Skeletal muscle tissue (tissue), 4 donors: Measurements from ENCODE around the gene COL15A1. TPM values are rescaled to one million over a fixed set of nuclear protein-coding genes. Genes with fewer than 3 reads are reported as not detected.

ENCODE experiments used
- H3K27ac ChIP-seq: one replicate; pipeline ENCODE4 v1.7.0; 2013; ENCODE audit warnings: mild to moderate bottlenecking, low read depth, low read length, inconsistent platforms
- H3K27me3 ChIP-seq, 3 donors: one replicate each; pipeline ENCODE4 v1.7.0; 2013; ENCODE audit warnings: low read length in 3 of 3; ENCODE audit not compliant: control insufficient read depth in 3 of 3, insufficient read depth in 3 of 3
- H3K36me3 ChIP-seq, 3 donors: one replicate each; pipeline ENCODE4 v1.7.0; 2013; ENCODE audit warnings: low read length in 3 of 3; ENCODE audit not compliant: control insufficient read depth in 3 of 3, insufficient read depth in 3 of 3
- H3K4me1 ChIP-seq, 3 donors: one replicate each; pipeline ENCODE4 v1.7.0; 2013; ENCODE audit warnings: low read length in 3 of 3, mild to moderate bottlenecking in 3 of 3; ENCODE audit not compliant: control insufficient read depth in 3 of 3, insufficient read depth in 3 of 3
- H3K4me3 ChIP-seq, 3 donors: one replicate each; pipeline ENCODE4 v1.7.0; 2013; ENCODE audit warnings: low read length in 3 of 3
- H3K9ac ChIP-seq, 3 donors: one replicate each; pipeline ENCODE4 v1.7.0; 2013; ENCODE audit warnings: low read length in 3 of 3, mild to moderate bottlenecking in 3 of 3, moderate library complexity in 2 of 3, low read depth in 1 of 3
- H3K9me3 ChIP-seq, 3 donors: one replicate each; pipeline ENCODE4 v1.7.0; 2013; ENCODE audit warnings: low read length in 3 of 3; ENCODE audit not compliant: control insufficient read depth in 3 of 3
- total RNA-seq: library from RNA; depleted of rRNA; stranded (reverse); fragments of >200 nt; gene quantifications from one replicate; pipeline ENCODE4 v1.2.3, GENCODE V29; 2014
- donor health status: Osteomylitis.

Gene COL15A1
- total RNA-seq, 1 donor from 2014 or later = 178 TPM

GRCh38 chr9:99031319-99031718, 87.6 kb downstream of the COL15A1 start:
- H3K36me3 ChIP-seq = peaks cover 0 to 15% (median 8%) of the 10 kb centered on the region in 3 donors
- no peaks in the 10 kb centered on the region for H3K4me1 ChIP-seq
- no peak overlapping the region for H3K4me3 ChIP-seq
- no peak overlapping the region for H3K9ac ChIP-seq
- H3K9me3 ChIP-seq = no peaks in the 10 kb centered on the region
- no peak overlapping the region for H3K27ac ChIP-seq
- H3K27me3 ChIP-seq = peaks cover 0 to 3% (median 3%) of the 10 kb centered on the region in 3 donors

DNA sequence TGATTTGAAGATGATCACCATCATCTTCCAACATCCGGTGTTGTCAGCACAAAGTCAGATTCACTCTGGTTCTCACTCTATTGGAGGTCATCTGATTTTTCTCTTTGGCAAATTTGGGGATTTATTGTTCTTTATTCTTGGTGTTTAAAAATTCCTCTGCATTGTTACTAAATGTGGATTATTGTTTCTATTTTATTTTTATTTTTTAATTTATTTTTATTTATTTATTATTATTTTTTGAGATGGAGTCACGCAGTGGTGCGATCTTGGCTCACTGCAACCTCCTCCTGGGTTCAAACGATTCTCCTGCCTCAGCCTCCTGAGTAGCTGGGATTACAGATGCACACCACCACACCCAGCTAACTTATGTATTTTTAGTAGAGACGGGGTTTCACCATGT, 88.3 kb downstream of the COL15A1 start:
- Histone ChIP-seq H3K4me1 (no peaks in the 10 kb centered on the region), H3K9ac (no peak overlapping the region), H3K36me3 (peaks cover 0 to 12% (median 9%) of the 10 kb centered on the region in 3 donors), H3K9me3 (no peaks in the 10 kb centered on the region), H3K4me3 (no peak overlapping the region), H3K27ac (no peak overlapping the region), H3K27me3 (peaks cover 0 to 3% (median 3%) of the 10 kb centered on the region in 3 donors)

- peaks cover 0 to 14% (median 11%) of the 10 kb centered on the region in 3 donors for H3K36me3 ChIP-seq
- peaks cover 0 to 3% (median 3%) of the 10 kb centered on the region in 3 donors for H3K27me3 ChIP-seq
- no peak overlapping the region for H3K9ac ChIP-seq
- H3K4me3 ChIP-seq = no peak overlapping the region
- no peaks in the 10 kb centered on the region for H3K9me3 ChIP-seq
- H3K27ac ChIP-seq = no peak overlapping the region
- no peaks in the 10 kb centered on the region for H3K4me1 ChIP-seq
These were observed 90.4 kb downstream of the COL15A1 start for GRCh38 chr9:99034149-99034548.

DNA sequence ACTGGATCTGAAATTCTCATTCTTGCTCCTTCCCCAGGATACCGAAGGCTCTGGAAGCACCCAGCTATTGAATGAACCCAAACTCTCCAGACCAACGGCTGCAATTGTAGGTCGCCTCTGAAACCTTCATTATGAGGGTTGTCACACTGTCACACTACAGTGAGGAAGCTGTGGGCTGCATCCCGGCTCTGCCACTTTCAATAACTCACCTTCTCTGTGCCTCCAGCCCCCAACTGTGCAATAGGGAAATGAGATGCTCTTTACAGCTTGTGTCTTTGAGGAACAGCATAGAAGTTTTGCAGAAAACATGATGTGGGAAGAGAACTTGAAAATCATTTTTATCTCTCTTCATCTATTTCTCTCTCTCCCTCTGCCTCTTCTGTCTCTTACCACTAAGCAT, 91.6 kb downstream of the COL15A1 start:
- Histone ChIP-seq H3K9ac (no peak overlapping the region), H3K27me3 (peaks cover 0 to 3% (median 3%) of the 10 kb centered on the region in 3 donors), H3K27ac (no peak overlapping the region), H3K4me1 (peaks cover 0 to 4% (median 0%) of the 10 kb centered on the region in 3 donors), H3K4me3 (no peak overlapping the region), H3K9me3 (no peaks in the 10 kb centered on the region), H3K36me3 (peaks cover 0 to 21% (median 11%) of the 10 kb centered on the region in 3 donors)

GRCh38 chr9:99037769-99038483, 94.2 kb downstream of the COL15A1 start:
- Histone ChIP-seq H3K4me1 (peaks cover 0 to 4% (median 0%) of the 10 kb centered on the region in 3 donors), H3K9me3 (no peaks in the 10 kb centered on the region), H3K27me3 (peaks cover 0 to 3% (median 3%) of the 10 kb centered on the region in 3 donors), H3K9ac (no peak overlapping the region), H3K4me3 (no peak overlapping the region), H3K27ac (no peak overlapping the region), H3K36me3 (peaks cover 0 to 24% (median 11%) of the 10 kb centered on the region in 3 donors)

- Histone ChIP-seq H3K36me3 (peaks cover 0 to 29% (median 11%) of the 10 kb centered on the region in 3 donors), H3K9me3 (no peaks in the 10 kb centered on the region), H3K27ac (no peak overlapping the region), H3K9ac (no peak overlapping the region), H3K27me3 (peaks cover 0 to 3% (median 3%) of the 10 kb centered on the region in 3 donors), H3K4me3 (no peak overlapping the region), H3K4me1 (peaks cover 0 to 4% (median 2%) of the 10 kb centered on the region in 3 donors)
These were observed 94.7 kb downstream of the COL15A1 start for GRCh38 chr9:99038484-99038820.

DNA sequence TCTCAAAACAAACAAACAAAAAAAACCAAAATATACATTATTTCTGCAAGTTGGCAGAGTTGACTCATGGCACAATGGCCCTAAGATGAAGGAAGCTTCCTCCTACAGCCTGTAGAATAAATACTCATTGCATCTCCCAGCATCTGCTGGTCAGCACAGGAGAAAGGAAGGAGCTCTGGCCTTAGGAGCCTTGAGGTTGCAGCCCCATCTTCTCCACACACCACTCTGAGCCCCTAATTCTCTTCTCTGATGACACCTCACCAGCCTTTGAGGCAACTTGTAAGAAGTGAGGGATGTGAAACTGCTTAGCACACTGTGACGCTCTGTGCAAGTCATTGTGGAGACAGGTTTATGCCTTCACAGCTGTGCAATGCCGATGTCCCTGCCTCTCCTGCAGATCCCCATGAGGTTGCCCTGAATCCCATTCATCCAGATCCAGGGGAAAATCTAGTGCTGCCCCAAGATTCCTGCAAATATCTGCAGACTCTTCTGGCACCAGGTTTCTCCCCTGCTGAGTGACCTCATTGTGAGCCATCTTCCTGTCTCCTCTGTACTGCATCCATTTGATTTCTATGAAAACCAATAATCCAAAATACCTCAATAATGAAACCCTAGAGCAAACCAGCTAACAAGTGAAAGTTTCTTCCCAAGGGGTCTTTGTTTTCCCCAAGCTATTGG, 95.9 kb downstream of the COL15A1 start:
- no peak overlapping the region for H3K27ac ChIP-seq
- peaks cover 0 to 3% (median 3%) of the 10 kb centered on the region in 3 donors for H3K27me3 ChIP-seq
- peaks cover 0 to 4% (median 2%) of the 10 kb centered on the region in 3 donors for H3K4me1 ChIP-seq
- peaks cover 0 to 3% (median 0%) of the 10 kb centered on the region in 3 donors for H3K9me3 ChIP-seq
- H3K4me3 ChIP-seq = no peak overlapping the region
- no peak overlapping the region for H3K9ac ChIP-seq
- peaks cover 0 to 33% (median 8%) of the 10 kb centered on the region in 3 donors for H3K36me3 ChIP-seq

- Histone ChIP-seq H3K27me3 (peaks cover 0 to under 1% (median under 1%) of the 10 kb centered on the region in 3 donors), H3K36me3 (peaks cover 0 to 31% (median 5%) of the 10 kb centered on the region in 3 donors), H3K4me3 (no peak overlapping the region), H3K27ac (no peak overlapping the region), H3K9ac (no peak overlapping the region), H3K9me3 (peaks cover 0 to 3% (median 0%) of the 10 kb centered on the region in 3 donors), H3K4me1 (peaks cover 0 to 4% (median 2%) of the 10 kb centered on the region in 3 donors)
These were observed 96.7 kb downstream of the COL15A1 start for GRCh38 chr9:99040251-99040900.

- Histone ChIP-seq H3K9me3 (peaks cover 0 to 3% (median 0%) of the 10 kb centered on the region in 3 donors), H3K27me3 (no peaks in the 10 kb centered on the region), H3K36me3 (peaks cover 4 to 27% (median 5%) of the 10 kb centered on the region in 3 donors), H3K4me1 (peaks cover 0 to 4% (median 2%) of the 10 kb centered on the region in 3 donors), H3K9ac (no peak overlapping the region), H3K27ac (no peak overlapping the region), H3K4me3 (no peak overlapping the region)
These were observed 97.3 kb downstream of the COL15A1 start for GRCh38 chr9:99040911-99041582.
